ENCODE measurements around the gene PANK2. TPM values are rescaled to one million over a fixed set of nuclear protein-coding genes. Genes with fewer than 3 reads are reported as not detected.

The PANK2 gene
- polyA plus RNA-seq, 1 of the 3 experiments (the other 2 are of a cell fraction) = 17.7 TPM

DNA sequence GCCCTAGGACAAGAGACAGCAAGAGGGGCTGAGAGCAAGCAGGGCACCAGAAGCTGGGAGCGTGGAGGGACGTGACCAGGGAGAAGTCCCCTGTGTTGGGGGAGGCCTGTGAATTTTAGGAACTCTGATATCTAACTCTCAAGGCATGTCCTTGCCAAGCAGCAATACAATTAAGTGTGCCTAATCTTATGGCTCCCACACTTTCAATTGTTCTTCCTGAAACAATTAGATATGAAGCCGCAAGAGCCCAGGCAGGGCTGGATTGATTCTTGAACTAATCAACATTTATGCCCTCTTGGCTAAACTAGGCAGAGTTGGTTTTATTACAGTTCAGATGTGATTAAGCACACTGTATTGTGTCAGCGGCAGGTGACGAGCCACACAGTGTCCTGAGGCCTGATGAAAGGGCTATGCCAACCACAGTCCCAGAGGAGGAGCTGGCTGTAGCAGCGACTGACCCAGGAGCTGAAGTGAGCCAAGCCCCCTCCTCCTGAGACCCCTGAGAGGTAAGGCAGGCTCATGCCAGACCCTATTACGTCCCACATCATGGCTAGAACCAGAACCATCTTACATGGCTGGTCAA lies 46.7 kb upstream of the PANK2 start:
- H3K36me3 ChIP-seq (replicated peaks in 1 of 2; ENCODE audit: control insufficient read depth in 1 of 2, insufficient read depth in 2 of 2, low read length in 1 of 2) = no peaks in the 10 kb centered on the region
- peaks cover 5% of the 10 kb centered on the region for H3F3A ChIP-seq (replicated peaks; ENCODE audit: insufficient read depth)
- H3K9me2 ChIP-seq = no peaks in the 10 kb centered on the region
- no peaks in the 10 kb centered on the region for H3K27me3 ChIP-seq (ENCODE audit: insufficient read depth)
- H4K20me1 ChIP-seq (ENCODE audit: insufficient read depth) = no peaks in the 10 kb centered on the region
- CTCF ChIA-PET = interaction anchor here (1.1 to 4.6 kb wide), 4 partner anchors 12 to 60 kb away, joined by 3 to 27 read pairs (median 11); partner anchors contain the start of gene AP5S1
- no peak for TF ChIP-seq TAF1 (IDR thresholded peaks at IDR 0.05; ENCODE audit: borderline replicate concordance, low read depth, low read length)
- POLR2A ChIA-PET = interaction anchor here (1.4 kb wide), 1 partner anchor 22 kb away, joined by 3 read pairs; the partner anchor contains the start of gene AP5S1
- no peak overlapping the region for H3K9ac ChIP-seq
- H3K4me3 ChIP-seq (ENCODE audit: low read depth in 2 of 2, low read length in 1 of 2) = no peak overlapping the region
- no peak for DNase-seq
- no peak overlapping the region for H3K27ac ChIP-seq (ENCODE audit: low read depth in 2 of 2, low read length in 1 of 2)
- WGBS (ENCODE audit: low lambda C conversion rate) = 98% methylated on average over 7 of the region's 7 CpGs
- peaks cover 0 to under 1% of the 10 kb centered on the region in 2 experiments; a peak in 1 of 4 replicates for H3K4me1 ChIP-seq (ENCODE audit: control insufficient read depth in 1 of 2, insufficient read depth in 2 of 2, low read depth in 1 of 2, low read length in 1 of 2)
- H3K79me2 ChIP-seq (ENCODE audit: insufficient read depth) = peaks cover 14% of the 10 kb centered on the region
- H2AFZ ChIP-seq (ENCODE audit: low read depth) = no peak overlapping the region
- H3K4me2 ChIP-seq = no peak overlapping the region
- H3K9me3 ChIP-seq = no peaks in the 10 kb centered on the region

DNA sequence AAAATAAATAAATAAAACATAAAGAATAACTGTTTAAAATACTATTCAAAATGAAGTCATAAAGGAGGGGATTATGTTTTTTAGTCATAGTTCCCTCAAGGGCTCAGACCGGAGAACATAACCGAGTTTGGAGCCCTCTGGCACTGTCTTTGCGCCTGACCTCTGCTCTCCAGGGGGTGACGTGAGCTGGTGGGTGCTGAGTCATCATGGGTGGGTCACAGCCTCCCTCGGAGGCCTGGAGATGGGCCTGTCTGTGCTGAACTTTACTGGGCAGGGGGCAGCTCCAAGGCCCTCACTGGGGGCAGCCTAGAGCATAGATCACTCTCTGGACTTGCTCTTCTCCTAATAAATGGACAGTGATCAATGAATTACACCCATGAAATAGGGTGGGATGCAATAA lies 45.7 kb upstream of the PANK2 start:
- Histone ChIP-seq H3K9me2 (no peaks in the 10 kb centered on the region), H3K4me3 (ENCODE audit: low read depth in 2 of 2, low read length in 1 of 2) (no peak overlapping the region), H4K20me1 (ENCODE audit: insufficient read depth) (no peaks in the 10 kb centered on the region), H3K4me2 (no peak overlapping the region), H3K9me3 (no peaks in the 10 kb centered on the region), H3K27me3 (ENCODE audit: insufficient read depth) (no peaks in the 10 kb centered on the region), H3K36me3 (replicated peaks in 1 of 2; ENCODE audit: control insufficient read depth in 1 of 2, insufficient read depth in 2 of 2, low read length in 1 of 2) (no peaks in the 10 kb centered on the region), H3K9ac (no peak overlapping the region), H3K27ac (ENCODE audit: low read depth in 2 of 2, low read length in 1 of 2) (peak overlapping the region in 1 of 2 experiments; percentile 33; a peak in 1 of 4 replicates), H3K4me1 (ENCODE audit: control insufficient read depth in 1 of 2, insufficient read depth in 2 of 2, low read depth in 1 of 2, low read length in 1 of 2) (peaks cover 0 to 5% of the 10 kb centered on the region in 2 experiments; a peak in 1 of 4 replicates), H3K79me2 (ENCODE audit: insufficient read depth) (peaks cover 25% of the 10 kb centered on the region), H3F3A (replicated peaks; ENCODE audit: insufficient read depth) (peaks cover 5% of the 10 kb centered on the region), H2AFZ (ENCODE audit: low read depth) (0 out of 2 replicates have a peak overlapping the region, but pooled peaks have one; percentile 22)
- WGBS (ENCODE audit: low lambda C conversion rate) = 45% methylated on average over 4 of the region's 5 CpGs
- ChIA-PET CTCF (interaction anchor here (4.4 to 4.6 kb wide), 2 partner anchors 11 to 24 kb away, joined by 19 to 27 read pairs; partner anchors contain the start of gene AP5S1), POLR2A (interaction anchor here (1.4 kb wide), 1 partner anchor 23 kb away, joined by 3 read pairs; the partner anchor contains the start of gene AP5S1)
- no peak for DNase-seq
- TF ChIP-seq, protein P1, sequence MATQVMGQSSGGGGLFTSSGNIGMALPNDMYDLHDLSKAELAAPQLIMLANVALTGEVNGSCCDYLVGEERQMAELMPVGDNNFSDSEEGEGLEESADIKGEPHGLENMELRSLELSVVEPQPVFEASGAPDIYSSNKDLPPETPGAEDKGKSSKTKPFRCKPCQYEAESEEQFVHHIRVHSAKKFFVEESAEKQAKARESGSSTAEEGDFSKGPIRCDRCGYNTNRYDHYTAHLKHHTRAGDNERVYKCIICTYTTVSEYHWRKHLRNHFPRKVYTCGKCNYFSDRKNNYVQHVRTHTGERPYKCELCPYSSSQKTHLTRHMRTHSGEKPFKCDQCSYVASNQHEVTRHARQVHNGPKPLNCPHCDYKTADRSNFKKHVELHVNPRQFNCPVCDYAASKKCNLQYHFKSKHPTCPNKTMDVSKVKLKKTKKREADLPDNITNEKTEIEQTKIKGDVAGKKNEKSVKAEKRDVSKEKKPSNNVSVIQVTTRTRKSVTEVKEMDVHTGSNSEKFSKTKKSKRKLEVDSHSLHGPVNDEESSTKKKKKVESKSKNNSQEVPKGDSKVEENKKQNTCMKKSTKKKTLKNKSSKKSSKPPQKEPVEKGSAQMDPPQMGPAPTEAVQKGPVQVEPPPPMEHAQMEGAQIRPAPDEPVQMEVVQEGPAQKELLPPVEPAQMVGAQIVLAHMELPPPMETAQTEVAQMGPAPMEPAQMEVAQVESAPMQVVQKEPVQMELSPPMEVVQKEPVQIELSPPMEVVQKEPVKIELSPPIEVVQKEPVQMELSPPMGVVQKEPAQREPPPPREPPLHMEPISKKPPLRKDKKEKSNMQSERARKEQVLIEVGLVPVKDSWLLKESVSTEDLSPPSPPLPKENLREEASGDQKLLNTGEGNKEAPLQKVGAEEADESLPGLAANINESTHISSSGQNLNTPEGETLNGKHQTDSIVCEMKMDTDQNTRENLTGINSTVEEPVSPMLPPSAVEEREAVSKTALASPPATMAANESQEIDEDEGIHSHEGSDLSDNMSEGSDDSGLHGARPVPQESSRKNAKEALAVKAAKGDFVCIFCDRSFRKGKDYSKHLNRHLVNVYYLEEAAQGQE (IDR thresholded peaks at IDR 0.05; ENCODE audit: low read depth, low read length) = no peak
- TF ChIP-seq EZH2phosphoT487 (IDR thresholded peaks at IDR 0.05; ENCODE audit: borderline replicate concordance, low read depth) = no peak
- TF ChIP-seq FOXM1 (IDR thresholded peaks at IDR 0.05; ENCODE audit: low read depth) = no peak
- no peak for TF ChIP-seq RFX5 (IDR thresholded peaks at IDR 0.05; ENCODE audit: low read length)
- no peak for TF ChIP-seq RAD21 (IDR thresholded peaks at IDR 0.05; ENCODE audit: low read length)
- TF ChIP-seq TEAD4 (IDR thresholded peaks at IDR 0.05; ENCODE audit: borderline replicate concordance, insufficient read depth) = no peak
- TF ChIP-seq, protein P2, sequence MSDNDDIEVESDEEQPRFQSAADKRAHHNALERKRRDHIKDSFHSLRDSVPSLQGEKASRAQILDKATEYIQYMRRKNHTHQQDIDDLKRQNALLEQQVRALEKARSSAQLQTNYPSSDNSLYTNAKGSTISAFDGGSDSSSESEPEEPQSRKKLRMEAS (IDR thresholded peaks at IDR 0.05; ENCODE audit: low read depth) = no peak
- TF ChIP-seq MEF2A (IDR thresholded peaks at IDR 0.05; ENCODE audit: borderline replicate concordance, low read depth) = no peak
- TF ChIP-seq RCOR1 (IDR thresholded peaks at IDR 0.05; ENCODE audit: low read length) = no peak
- TF ChIP-seq, protein P3, sequence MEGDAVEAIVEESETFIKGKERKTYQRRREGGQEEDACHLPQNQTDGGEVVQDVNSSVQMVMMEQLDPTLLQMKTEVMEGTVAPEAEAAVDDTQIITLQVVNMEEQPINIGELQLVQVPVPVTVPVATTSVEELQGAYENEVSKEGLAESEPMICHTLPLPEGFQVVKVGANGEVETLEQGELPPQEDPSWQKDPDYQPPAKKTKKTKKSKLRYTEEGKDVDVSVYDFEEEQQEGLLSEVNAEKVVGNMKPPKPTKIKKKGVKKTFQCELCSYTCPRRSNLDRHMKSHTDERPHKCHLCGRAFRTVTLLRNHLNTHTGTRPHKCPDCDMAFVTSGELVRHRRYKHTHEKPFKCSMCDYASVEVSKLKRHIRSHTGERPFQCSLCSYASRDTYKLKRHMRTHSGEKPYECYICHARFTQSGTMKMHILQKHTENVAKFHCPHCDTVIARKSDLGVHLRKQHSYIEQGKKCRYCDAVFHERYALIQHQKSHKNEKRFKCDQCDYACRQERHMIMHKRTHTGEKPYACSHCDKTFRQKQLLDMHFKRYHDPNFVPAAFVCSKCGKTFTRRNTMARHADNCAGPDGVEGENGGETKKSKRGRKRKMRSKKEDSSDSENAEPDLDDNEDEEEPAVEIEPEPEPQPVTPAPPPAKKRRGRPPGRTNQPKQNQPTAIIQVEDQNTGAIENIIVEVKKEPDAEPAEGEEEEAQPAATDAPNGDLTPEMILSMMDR (IDR thresholded peaks at IDR 0.05) = no peak
- peak; percentile 36; the same call in 1 of the 2 replicates for TF ChIP-seq FOSL2 (IDR thresholded peaks at IDR 0.05; ENCODE audit: borderline replicate concordance, low read depth)
- no peak for TF ChIP-seq NRF1 (IDR thresholded peaks at IDR 0.05; ENCODE audit: low read depth, low read length)
- 0 out of 2 replicates have a peak, but pooled peaks have one; percentile 5 for TF ChIP-seq JUND (IDR thresholded peaks at IDR 0.05)
- TF ChIP-seq, protein P4, sequence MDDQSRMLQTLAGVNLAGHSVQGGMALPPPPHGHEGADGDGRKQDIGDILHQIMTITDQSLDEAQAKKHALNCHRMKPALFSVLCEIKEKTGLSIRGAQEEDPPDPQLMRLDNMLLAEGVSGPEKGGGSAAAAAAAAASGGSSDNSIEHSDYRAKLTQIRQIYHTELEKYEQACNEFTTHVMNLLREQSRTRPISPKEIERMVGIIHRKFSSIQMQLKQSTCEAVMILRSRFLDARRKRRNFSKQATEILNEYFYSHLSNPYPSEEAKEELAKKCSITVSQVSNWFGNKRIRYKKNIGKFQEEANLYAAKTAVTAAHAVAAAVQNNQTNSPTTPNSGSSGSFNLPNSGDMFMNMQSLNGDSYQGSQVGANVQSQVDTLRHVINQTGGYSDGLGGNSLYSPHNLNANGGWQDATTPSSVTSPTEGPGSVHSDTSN (IDR thresholded peaks at IDR 0.05) = no peak
- TF ChIP-seq, protein P5, sequence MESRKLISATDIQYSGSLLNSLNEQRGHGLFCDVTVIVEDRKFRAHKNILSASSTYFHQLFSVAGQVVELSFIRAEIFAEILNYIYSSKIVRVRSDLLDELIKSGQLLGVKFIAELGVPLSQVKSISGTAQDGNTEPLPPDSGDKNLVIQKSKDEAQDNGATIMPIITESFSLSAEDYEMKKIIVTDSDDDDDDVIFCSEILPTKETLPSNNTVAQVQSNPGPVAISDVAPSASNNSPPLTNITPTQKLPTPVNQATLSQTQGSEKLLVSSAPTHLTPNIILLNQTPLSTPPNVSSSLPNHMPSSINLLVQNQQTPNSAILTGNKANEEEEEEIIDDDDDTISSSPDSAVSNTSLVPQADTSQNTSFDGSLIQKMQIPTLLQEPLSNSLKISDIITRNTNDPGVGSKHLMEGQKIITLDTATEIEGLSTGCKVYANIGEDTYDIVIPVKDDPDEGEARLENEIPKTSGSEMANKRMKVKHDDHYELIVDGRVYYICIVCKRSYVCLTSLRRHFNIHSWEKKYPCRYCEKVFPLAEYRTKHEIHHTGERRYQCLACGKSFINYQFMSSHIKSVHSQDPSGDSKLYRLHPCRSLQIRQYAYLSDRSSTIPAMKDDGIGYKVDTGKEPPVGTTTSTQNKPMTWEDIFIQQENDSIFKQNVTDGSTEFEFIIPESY (IDR thresholded peaks at IDR 0.05; ENCODE audit: borderline replicate concordance, low read depth) = no peak
- TF ChIP-seq TCF12 (IDR thresholded peaks at IDR 0.05) = no peak
- no peak for TF ChIP-seq GABPA (IDR thresholded peaks at IDR 0.05; ENCODE audit: low read depth)
